Measurements from ENCODE around the gene RNASEL. TPM values are rescaled to one million over a fixed set of nuclear protein-coding genes. Genes with fewer than 3 reads are reported as not detected.

RNASEL gene
- total and polyA plus RNA-seq, 2 of the 13 experiments (the other 11 are each of a cell fraction or from before 2014, with no cell fraction given): 0.05 to 0.20 TPM

DNA sequence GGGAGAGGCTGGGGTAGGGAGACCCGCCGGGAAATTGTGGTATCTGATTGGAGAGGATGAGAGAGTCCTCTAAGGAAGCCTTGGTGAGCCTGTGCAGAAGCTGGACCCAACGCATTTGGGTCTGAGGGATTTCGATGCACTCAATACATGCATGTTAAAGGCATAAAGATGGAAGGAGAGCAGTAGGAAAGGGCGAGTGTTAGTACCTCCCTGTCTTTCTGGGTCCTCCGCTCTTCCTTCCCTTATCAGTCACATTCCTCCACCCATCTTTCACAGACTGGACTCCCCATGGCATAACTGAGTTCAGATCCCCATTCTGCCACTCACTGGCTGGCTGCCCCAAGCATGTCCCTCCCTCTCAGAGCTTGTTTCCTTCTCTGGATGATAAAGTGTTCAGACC, 7.9 kb upstream of the RNASEL start (continued):
- TF ChIP-seq, protein P1, sequence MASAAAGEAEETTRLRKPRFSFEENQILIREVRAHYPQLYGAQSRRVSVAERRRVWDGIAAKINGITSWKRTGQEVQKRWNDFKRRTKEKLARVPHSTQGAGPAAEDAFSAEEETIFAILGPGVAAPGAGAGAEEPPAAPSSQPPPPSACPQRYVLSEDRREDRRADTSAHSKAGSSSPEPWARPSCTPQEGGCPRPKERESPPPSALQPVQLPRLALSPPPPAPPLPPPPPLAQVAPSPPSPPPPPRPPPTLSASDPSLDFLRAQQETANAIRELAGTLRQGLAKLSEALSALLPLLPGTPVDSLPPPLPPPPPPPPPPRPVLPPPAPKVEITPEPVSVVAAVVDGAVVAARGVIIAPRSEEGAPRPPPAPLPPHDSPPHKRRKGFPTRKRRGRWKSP (CRISPR knock-in tag; IDR thresholded peaks at IDR 0.05): no peak
- TF ChIP-seq IKZF1 (IDR thresholded peaks at IDR 0.05) (no peak), ZNF367 (CRISPR knock-in tag; IDR thresholded peaks at IDR 0.05; ENCODE audit: borderline replicate concordance) (no peak), ZKSCAN8 (CRISPR knock-in tag; IDR thresholded peaks at IDR 0.05; ENCODE audit: borderline replicate concordance) (no peak), MYNN (CRISPR knock-in tag; IDR thresholded peaks at IDR 0.05; ENCODE audit: low read depth) (no peak)

DNA sequence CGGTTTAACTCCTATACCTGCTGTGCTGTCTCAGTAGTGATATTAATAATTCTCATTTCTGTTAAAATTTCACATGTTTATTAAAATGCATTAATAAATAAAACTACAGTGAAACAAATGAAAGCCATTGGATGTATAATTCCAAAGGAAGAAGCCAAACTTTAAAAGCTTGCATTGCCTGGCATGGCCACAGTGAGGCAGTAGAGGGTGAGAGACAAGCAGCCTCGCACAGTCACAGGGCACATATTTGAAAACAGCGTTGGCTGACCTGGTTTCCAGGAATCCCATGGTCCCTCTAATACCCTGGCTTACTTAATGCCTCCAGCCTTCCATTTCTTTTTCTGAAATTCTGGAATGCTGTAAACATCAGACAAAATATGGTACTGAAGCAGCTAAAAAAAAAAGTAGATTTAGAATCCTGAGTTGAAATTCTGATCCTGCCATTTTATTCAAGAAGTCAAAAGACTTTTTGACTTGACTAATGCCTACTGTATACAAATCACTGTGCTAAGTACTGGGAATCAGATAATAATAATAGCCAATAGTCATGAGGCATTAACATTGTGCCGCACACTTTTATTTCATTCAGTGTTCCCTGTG, 6.7 kb upstream of the RNASEL start:
- Histone ChIP-seq H3K9me3 (ENCODE audit: low read length) (no peaks in the 10 kb centered on the region), H3K36me3 (replicated peaks in 1 of 2; ENCODE audit: control insufficient read depth in 1 of 2, insufficient read depth in 2 of 2, low read length in 2 of 2) (no peaks in the 10 kb centered on the region), H3K27me3 (ENCODE audit: control insufficient read depth in 1 of 2, insufficient read depth in 2 of 2, low read length in 2 of 2) (no peaks in the 10 kb centered on the region; a peak in 1 of 5 replicates), H3K4me1 (ENCODE audit: insufficient read depth, low read length) (no peaks in the 10 kb centered on the region), H4K20me1 (ENCODE audit: insufficient read depth, low read length) (no peaks in the 10 kb centered on the region), H3K4me3 (replicated peaks in 1 of 3; ENCODE audit: insufficient read depth in 1 of 3, low read depth in 2 of 3, low read length in 3 of 3) (no peak overlapping the region), H3K9ac (ENCODE audit: insufficient read depth, low read depth, low read length) (no peak overlapping the region), H3K79me2 (ENCODE audit: insufficient read depth, low read length) (no peaks in the 10 kb centered on the region), H2AFZ (ENCODE audit: low read length) (no peak overlapping the region), H3K4me2 (ENCODE audit: low read depth, low read length) (no peak overlapping the region), H3K27ac (ENCODE audit: extremely low read length, insufficient read depth, low read length) (no peak overlapping the region)
- ChIA-PET CTCF (ENCODE audit: low intra/inter-chr PET ratio, low total read pairs) (interaction anchor here (1.4 to 1.8 kb wide), 2 partner anchors 189 to 510 kb away, joined by 3 to 11 read pairs; no protein-coding TSS in a partner anchor), POLR2A (no interaction called here)
- FAIRE-seq (peak; percentile 83), DNase-seq (ENCODE audit: low spot score) (peak; percentile 30), ATAC-seq (peak; percentile 62)
- BruUV-seq (replicated peaks): no TSS peak
- intact Hi-C loops (cut with micrococcal nuclease; ENCODE audit: unreplicated experiment): loop anchor here (5.0 kb wide), 1 partner anchor 148 kb away; no protein-coding TSS in a partner anchor
- 26% methylated on average over 4 of the region's 4 CpGs for WGBS (ENCODE audit: low lambda C conversion rate)
- in situ Hi-C loops (cut with HindIII; ENCODE audit: extremely low pct_ligation_motif_present, low pct_unique_long_range_greater_than_20kb): loop anchor here (10.0 kb wide), 1 partner anchor 151 kb away; no protein-coding TSS in a partner anchor
- TF ChIP-seq KMT2A (CRISPR knock-in tag; IDR thresholded peaks at IDR 0.05) (no peak), ZFP90 (CRISPR knock-in tag; IDR thresholded peaks at IDR 0.05; ENCODE audit: borderline replicate concordance) (no peak), ZNF468 (CRISPR knock-in tag; IDR thresholded peaks at IDR 0.05) (no peak), SMC3 (IDR thresholded peaks at IDR 0.05; ENCODE audit: low read length) (peak; percentile 62; the same call in 1 of the 2 replicates), KLF16 (CRISPR knock-in tag; IDR thresholded peaks at IDR 0.05) (no peak), REXO4 (CRISPR knock-in tag; IDR thresholded peaks at IDR 0.05; ENCODE audit: borderline replicate concordance) (no peak), TCF12 (IDR thresholded peaks at IDR 0.05) (no peak), TCF12 (CRISPR knock-in tag; IDR thresholded peaks at IDR 0.05) (no peak), ZNF160 (CRISPR knock-in tag; IDR thresholded peaks at IDR 0.05) (no peak), ZBTB21 (CRISPR knock-in tag; IDR thresholded peaks at IDR 0.05) (no peak)
- TF ChIP-seq, protein P2, sequence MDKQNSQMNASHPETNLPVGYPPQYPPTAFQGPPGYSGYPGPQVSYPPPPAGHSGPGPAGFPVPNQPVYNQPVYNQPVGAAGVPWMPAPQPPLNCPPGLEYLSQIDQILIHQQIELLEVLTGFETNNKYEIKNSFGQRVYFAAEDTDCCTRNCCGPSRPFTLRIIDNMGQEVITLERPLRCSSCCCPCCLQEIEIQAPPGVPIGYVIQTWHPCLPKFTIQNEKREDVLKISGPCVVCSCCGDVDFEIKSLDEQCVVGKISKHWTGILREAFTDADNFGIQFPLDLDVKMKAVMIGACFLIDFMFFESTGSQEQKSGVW (CRISPR knock-in tag; IDR thresholded peaks at IDR 0.05; ENCODE audit: borderline replicate concordance): no peak
- TF ChIP-seq, protein P3, sequence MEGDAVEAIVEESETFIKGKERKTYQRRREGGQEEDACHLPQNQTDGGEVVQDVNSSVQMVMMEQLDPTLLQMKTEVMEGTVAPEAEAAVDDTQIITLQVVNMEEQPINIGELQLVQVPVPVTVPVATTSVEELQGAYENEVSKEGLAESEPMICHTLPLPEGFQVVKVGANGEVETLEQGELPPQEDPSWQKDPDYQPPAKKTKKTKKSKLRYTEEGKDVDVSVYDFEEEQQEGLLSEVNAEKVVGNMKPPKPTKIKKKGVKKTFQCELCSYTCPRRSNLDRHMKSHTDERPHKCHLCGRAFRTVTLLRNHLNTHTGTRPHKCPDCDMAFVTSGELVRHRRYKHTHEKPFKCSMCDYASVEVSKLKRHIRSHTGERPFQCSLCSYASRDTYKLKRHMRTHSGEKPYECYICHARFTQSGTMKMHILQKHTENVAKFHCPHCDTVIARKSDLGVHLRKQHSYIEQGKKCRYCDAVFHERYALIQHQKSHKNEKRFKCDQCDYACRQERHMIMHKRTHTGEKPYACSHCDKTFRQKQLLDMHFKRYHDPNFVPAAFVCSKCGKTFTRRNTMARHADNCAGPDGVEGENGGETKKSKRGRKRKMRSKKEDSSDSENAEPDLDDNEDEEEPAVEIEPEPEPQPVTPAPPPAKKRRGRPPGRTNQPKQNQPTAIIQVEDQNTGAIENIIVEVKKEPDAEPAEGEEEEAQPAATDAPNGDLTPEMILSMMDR (CRISPR knock-in tag; IDR thresholded peaks at IDR 0.05): peak; percentile 68
- TF ChIP-seq, protein P4, sequence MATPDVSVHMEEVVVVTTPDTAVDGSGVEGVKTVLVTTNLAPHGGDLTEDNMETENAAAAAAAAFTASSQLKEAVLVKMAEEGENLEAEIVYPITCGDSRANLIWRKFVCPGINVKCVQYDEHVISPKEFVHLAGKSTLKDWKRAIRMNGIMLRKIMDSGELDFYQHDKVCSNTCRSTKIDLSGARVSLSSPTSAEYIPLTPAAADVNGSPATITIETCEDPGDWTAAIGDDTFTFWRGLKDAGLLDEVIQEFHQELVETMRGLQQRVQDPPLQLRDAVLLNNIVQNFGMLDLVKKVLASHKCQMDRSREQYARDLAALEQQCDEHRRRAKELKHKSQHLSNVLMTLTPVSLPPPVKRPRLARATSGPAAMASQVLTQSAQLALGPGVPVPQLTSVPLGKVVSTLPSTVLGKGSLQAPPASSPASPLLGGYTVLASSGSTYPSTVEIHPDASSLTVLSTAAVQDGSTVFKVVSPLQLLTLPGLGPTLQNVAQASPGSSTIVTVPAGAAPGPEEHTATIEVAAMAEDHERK (CRISPR knock-in tag; IDR thresholded peaks at IDR 0.05; ENCODE audit: low read depth): no peak
- TF ChIP-seq, protein P5, sequence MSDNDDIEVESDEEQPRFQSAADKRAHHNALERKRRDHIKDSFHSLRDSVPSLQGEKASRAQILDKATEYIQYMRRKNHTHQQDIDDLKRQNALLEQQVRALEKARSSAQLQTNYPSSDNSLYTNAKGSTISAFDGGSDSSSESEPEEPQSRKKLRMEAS (IDR thresholded peaks at IDR 0.05): no peak
